Lower leg skin (tissue), 3 donors: ENCODE results near the gene MAS1.

Source experiments
- CTCF ChIP-seq, 3 donors: fragments of 450-650 bp; IDR thresholded peaks; one replicate each; pipeline ENCODE4 v1.5.1; 2016; ENCODE audit warnings: antibody characterized with exemption in 3 of 3, mild to moderate bottlenecking in 3 of 3, moderate library complexity in 2 of 3
- POLR2A ChIP-seq, 2 donors: fragments of 450-650 bp; IDR thresholded peaks; one replicate each; pipeline ENCODE4 v1.6.1; 2016 to 2017; ENCODE audit warnings: antibody characterized with exemption in 2 of 2, mild to moderate bottlenecking in 1 of 2, moderate library complexity in 1 of 2

- TF ChIP-seq CTCF (IDR thresholded peaks at IDR 0.05) (no peak), POLR2A (IDR thresholded peaks at IDR 0.05) (no peak)
Observed at GRCh38 chr6:159871241-159871640, 19.5 kb upstream of the MAS1 start.
